ENCODE results near the gene ZNF639. TPM values are rescaled to one million over a fixed set of nuclear protein-coding genes. Genes with fewer than 3 reads are reported as not detected.
"Not testable (repeated sequence)": the region's sequence is repeated elsewhere in the genome, so short reads cannot be mapped to it uniquely, and the experiment has no call there.

ZNF639 gene
- 54.9 and 60.3 TPM in 2 replicates for total RNA-seq
- polyA plus RNA-seq = 26.6 and 29.3 TPM in 2 replicates

GRCh38 chr3:179322286-179323196, at the start of gene ZNF639:
ZNF639 (plus strand) TSS chr3:179323031; CDS start chr3:179328294, 5,263 bp downstream.
- peak; percentile 95 for DNase-seq (ENCODE audit: low spot score)
- peak within 1 kb of the TSS; percentile 83 for H3K4me3 ChIP-seq
- WGBS (ENCODE audit: low lambda C conversion rate, missing lambda C conversion rate) = 4% methylated on average over 24 of the region's 75 CpGs
- no peaks in the 10 kb centered on the region for H3K36me3 ChIP-seq (replicated peaks; ENCODE audit: insufficient read depth, low read depth)
- H3K27me3 ChIP-seq = no peaks in the 10 kb centered on the region
- peak within 1 kb of the TSS; percentile 96 for H3K27ac ChIP-seq
- H3K9me2 ChIP-seq (replicated peaks; ENCODE audit: insufficient read depth) = no peaks in the 10 kb centered on the region
- H3K9me3 ChIP-seq (ENCODE audit: low read depth) = no peaks in the 10 kb centered on the region
- TF ChIP-seq EZH2phosphoT487 (IDR thresholded peaks at IDR 0.05; ENCODE audit: low read depth, severe bottlenecking, unreplicated experiment) (no peak), CTCF (IDR thresholded peaks at IDR 0.05; ENCODE audit: poor library complexity) (peak; percentile 79), EZH2 (IDR thresholded peaks at IDR 0.05; ENCODE audit: borderline replicate concordance) (no peak)
- peaks cover 40% of the 10 kb centered on the region for H3K79me2 ChIP-seq
- H3K4me1 ChIP-seq (ENCODE audit: insufficient read depth) = peaks cover 9% of the 10 kb centered on the region
- H4K20me1 ChIP-seq (ENCODE audit: insufficient read depth, poor library complexity, severe bottlenecking) = peaks cover 39% of the 10 kb centered on the region
- H2AFZ ChIP-seq = peak within 1 kb of the TSS; percentile 96
- peak within 1 kb of the TSS; percentile 93 for H3K4me2 ChIP-seq

GRCh38 chr3:179274434-179274833, 48.4 kb upstream of the ZNF639 start:
- not testable (repeated sequence) for H3K4me3 ChIP-seq; H3K4me1 ChIP-seq (ENCODE audit: insufficient read depth); DNase-seq (ENCODE audit: low spot score); H4K20me1 ChIP-seq (ENCODE audit: insufficient read depth, poor library complexity, severe bottlenecking); H3K9me3 ChIP-seq (ENCODE audit: low read depth); H2AFZ ChIP-seq; H3K27me3 ChIP-seq; H3K27ac ChIP-seq; H3K36me3 ChIP-seq (replicated peaks; ENCODE audit: insufficient read depth, low read depth); H3K4me2 ChIP-seq; H3K9me2 ChIP-seq (replicated peaks; ENCODE audit: insufficient read depth); H3K79me2 ChIP-seq
- WGBS (ENCODE audit: low lambda C conversion rate, missing lambda C conversion rate) = 89% methylated on average over 2 of the region's 2 CpGs

- no peaks in the 10 kb centered on the region for H4K20me1 ChIP-seq (ENCODE audit: insufficient read depth, poor library complexity, severe bottlenecking)
- H3K4me1 ChIP-seq (ENCODE audit: insufficient read depth) = no peaks in the 10 kb centered on the region
- no peaks in the 10 kb centered on the region for H3K79me2 ChIP-seq
- no peaks in the 10 kb centered on the region for H3K9me3 ChIP-seq (ENCODE audit: low read depth)
- H3K4me2 ChIP-seq = no peak overlapping the region
- H3K36me3 ChIP-seq (replicated peaks; ENCODE audit: insufficient read depth, low read depth) = no peaks in the 10 kb centered on the region
- 78% methylated on average over 3 of the region's 3 CpGs for WGBS (ENCODE audit: low lambda C conversion rate, missing lambda C conversion rate)
- no peak overlapping the region for H3K4me3 ChIP-seq
- no peak overlapping the region for H3K27ac ChIP-seq
- H2AFZ ChIP-seq = no peak overlapping the region
- no peaks in the 10 kb centered on the region for H3K9me2 ChIP-seq (replicated peaks; ENCODE audit: insufficient read depth)
- TF ChIP-seq EZH2phosphoT487 (IDR thresholded peaks at IDR 0.05; ENCODE audit: low read depth, severe bottlenecking, unreplicated experiment) (no peak), CTCF (IDR thresholded peaks at IDR 0.05; ENCODE audit: poor library complexity) (no peak), EZH2 (IDR thresholded peaks at IDR 0.05; ENCODE audit: borderline replicate concordance) (no peak)
- DNase-seq (ENCODE audit: low spot score) = no peak
- H3K27me3 ChIP-seq = no peaks in the 10 kb centered on the region
These were observed 46.8 kb upstream of the ZNF639 start for GRCh38 chr3:179276001-179276400.

- Histone ChIP-seq H4K20me1 (ENCODE audit: insufficient read depth, poor library complexity, severe bottlenecking) (no peaks in the 10 kb centered on the region), H3K4me3 (no peak overlapping the region), H3K9me2 (replicated peaks; ENCODE audit: insufficient read depth) (no peaks in the 10 kb centered on the region), H3K27me3 (no peaks in the 10 kb centered on the region), H3K4me2 (no peak overlapping the region), H2AFZ (no peak overlapping the region), H3K79me2 (no peaks in the 10 kb centered on the region), H3K36me3 (replicated peaks; ENCODE audit: insufficient read depth, low read depth) (no peaks in the 10 kb centered on the region), H3K27ac (no peak overlapping the region), H3K4me1 (ENCODE audit: insufficient read depth) (no peaks in the 10 kb centered on the region), H3K9me3 (ENCODE audit: low read depth) (no peaks in the 10 kb centered on the region)
- WGBS (ENCODE audit: low lambda C conversion rate, missing lambda C conversion rate) = 56% methylated on average over 3 of the region's 3 CpGs
- DNase-seq (ENCODE audit: low spot score) = no peak
- no peak for TF ChIP-seq CTCF (IDR thresholded peaks at IDR 0.05; ENCODE audit: poor library complexity)
- TF ChIP-seq EZH2 (IDR thresholded peaks at IDR 0.05; ENCODE audit: borderline replicate concordance) = no peak
- no peak for TF ChIP-seq EZH2phosphoT487 (IDR thresholded peaks at IDR 0.05; ENCODE audit: low read depth, severe bottlenecking, unreplicated experiment)
These were observed 46.1 kb upstream of the ZNF639 start for GRCh38 chr3:179276743-179277142.

Data from hepatocyte (in vitro differentiated cells).